IPS-18c (cell line): ENCODE data around the gene ATP1A2.
A peak's percentile ranks its signal among the peaks of the same experiment; 100 is the strongest.
"Not testable (repeated sequence)": the region's sequence is repeated elsewhere in the genome, so short reads cannot be mapped to it uniquely, and the experiment has no call there.

Experiments used
- H3K4me3 ChIP-seq: 2 replicates; pipeline ENCODE4 v1.7.0; 2013; ENCODE audit warnings: low read depth, mild to moderate bottlenecking, low read length, moderate library complexity; ENCODE audit not compliant: insufficient read depth
- H3K9me3 ChIP-seq: one replicate; pipeline ENCODE4 v1.6.1; 2013; ENCODE audit warnings: mild to moderate bottlenecking, low read length, moderate library complexity; ENCODE audit not compliant: control insufficient read depth, insufficient read depth

ATP1A2 gene

DNA sequence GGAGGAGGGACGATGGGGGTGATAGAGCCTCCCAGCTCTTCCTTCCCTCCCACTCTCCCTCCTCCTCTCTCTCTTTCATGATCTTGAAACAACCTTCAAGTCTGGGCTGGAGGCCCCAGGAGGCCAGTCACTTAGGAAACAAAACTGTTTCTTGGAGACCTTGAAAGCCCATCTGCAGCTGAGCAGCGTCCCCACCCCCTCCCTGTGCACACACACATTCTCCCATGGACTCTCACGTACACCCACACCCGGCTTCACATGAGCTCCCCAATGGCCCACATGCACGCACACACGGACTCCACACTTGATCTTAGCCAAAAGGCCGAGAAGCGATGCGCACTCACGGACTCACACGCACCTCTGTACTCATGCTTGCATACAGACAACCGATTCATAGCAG is 3.2 kb upstream of the ATP1A2 start:
- H3K9me3 ChIP-seq, result peaks cover 2% of the 10 kb centered on the region
- no peak overlapping the region for H3K4me3 ChIP-seq

DNA sequence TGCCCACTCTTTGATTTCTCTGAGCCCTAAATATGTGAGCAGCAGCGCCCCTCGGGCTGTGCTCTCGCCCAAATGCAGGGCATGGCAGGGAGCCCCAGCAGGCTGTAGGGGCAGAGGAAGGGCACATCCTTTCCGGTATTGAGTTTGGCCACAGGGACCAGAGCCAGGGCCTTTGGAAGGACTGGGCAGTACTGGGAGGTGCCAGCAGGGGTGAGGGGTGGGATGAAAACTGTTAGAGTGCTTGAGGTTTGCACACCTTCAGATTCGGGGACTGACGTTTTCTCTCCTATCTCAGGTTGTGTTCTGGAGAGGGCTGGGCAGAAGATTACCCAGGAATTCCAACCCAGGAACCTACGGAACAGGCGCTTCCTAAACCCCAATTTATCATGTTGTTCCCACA is 2.2 kb upstream of the ATP1A2 start:
- Histone ChIP-seq H3K4me3 (no peak overlapping the region), H3K9me3 (peaks cover 2% of the 10 kb centered on the region)

DNA sequence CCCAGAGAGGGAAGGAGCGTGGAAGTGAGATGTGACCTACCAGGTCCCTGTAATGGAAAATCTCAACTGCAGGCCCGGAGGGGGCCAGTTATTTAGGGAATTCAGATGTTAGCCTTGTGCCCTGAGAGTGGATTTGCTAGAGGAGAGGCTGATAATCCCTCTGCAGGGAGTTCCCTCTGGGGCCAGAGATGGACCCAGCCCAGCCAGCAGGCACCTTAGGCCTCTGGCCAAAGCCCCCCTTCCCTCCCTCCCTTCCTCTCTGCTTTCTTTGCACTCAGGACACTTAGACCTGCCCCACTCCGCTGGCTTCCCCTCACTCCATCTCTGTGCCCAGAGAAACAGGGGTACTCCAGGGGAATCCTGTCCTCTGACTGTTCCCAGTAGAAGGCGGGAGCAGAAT is 1.5 kb upstream of the ATP1A2 start:
- peaks cover 2% of the 10 kb centered on the region for H3K9me3 ChIP-seq

DNA sequence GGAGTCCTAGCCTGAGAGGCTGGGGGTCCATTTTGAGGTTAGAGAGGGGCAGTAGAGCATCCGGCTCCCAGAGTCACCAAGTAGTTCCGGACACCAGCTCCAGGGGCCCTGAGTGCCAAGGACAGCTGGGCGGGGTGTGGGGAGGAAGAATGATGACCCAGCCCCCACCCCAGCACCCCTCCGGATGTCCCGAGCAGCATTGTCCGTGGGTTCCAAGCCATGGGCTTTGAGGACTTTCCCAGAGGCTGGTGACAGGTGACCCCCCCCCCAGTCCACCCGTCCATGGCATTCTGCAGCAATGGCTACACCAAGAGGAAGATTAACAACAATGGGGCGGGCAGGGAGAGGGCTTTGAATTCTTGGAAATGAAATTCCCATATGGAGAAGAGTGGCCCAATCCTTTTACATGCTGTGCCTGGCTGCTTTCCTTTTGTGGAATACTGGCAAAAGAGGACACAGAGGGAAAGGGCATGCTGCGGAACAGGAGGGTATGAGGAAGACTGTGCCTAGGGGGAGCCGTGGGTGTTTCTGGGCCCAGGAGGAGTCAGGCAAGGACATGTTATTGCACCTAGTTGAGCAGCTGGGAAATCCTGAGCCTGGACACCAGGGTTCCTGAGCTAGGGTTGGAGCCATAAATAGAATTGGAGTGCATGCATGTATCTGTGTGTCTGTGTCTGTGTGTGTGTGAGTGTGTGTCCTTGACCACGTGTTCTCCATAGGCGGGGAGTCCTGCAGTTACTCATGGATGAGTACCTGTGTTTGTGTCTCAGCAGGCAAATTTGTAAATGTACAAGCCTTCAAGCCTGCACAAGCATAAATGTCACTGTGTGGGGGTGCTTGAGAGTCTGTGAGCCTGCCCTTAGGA is 956 bp downstream of the ATP1A2 start:
- Histone ChIP-seq H3K9me3 (peaks cover 2% of the 10 kb centered on the region), H3K4me3 (peak overlapping the region; percentile 49)

More for the DNA sequence above, 1.5 kb upstream of the ATP1A2 start:
- H3K4me3 ChIP-seq, result no peak overlapping the region

DNA sequence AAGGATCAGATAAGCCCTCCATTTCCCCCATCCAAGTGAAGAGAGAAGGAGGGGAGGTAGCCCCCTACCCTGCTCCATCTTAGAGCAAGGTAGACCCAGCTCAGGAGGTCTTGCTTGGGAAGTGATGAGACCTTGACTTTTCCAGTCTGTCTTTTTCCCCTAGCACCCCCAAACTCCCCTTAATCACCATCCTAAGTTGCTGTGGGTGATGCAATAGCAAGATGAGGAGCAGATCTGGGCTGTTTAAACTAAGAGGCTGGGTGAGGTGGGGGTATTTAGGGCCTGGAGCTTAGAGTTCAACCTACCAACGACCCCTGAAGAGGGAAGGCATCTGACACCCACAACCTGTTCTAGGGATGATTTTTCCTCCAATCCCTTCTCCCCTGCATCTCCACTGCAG is 1.7 kb downstream of the ATP1A2 start:
- Histone ChIP-seq H3K9me3 (peaks cover 2% of the 10 kb centered on the region), H3K4me3 (no peak overlapping the region; the same call in 1 of the 2 replicates)

DNA sequence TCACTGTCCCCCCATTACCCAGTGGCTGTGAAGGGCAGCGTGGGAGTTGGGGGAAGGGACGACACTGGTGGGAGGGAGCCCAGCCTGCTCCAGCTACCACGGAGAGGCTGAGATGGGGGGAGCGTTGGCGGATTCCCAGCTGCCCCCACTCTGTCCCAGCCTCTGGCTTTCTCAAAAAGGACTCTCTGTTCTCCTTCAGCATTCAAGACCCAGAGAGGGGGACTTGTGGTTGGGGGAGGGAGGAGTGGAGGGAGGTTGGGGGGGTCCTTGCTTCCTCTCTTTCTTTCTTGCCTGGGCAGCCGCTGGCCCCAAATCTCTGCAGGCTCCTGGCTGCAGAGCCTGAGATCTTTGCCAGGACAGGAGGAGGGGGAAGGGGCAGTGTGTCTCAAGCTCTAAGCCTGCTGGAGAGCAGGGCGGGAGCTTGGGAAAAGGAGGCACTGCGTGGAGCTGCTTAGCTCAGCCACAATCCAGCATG is 2.2 kb downstream of the ATP1A2 start:
- H3K4me3 ChIP-seq, result no peak overlapping the region; the same call in 1 of the 2 replicates
- peaks cover 2% of the 10 kb centered on the region for H3K9me3 ChIP-seq

DNA sequence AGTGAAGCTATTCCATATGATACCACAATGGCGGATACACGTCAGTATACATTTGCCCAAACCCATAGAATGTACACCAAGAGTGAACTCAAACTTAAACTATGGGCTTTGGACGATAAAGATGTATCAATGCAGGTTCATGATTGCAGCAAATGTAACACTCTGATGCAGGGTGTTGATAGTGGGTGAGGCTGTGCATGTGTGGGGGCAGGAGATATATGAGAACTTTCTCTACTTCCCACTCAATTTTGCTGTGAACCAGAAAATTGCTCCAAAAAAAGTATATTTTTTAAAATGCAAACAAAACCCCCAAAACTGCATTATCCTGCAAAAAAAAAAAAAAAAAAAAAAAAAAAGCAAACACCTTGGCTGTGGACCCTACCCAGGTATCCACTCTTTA is 3.4 kb downstream of the ATP1A2 start:
- Histone ChIP-seq H3K4me3 (no peak overlapping the region), H3K9me3 (peaks cover 2% of the 10 kb centered on the region)

DNA sequence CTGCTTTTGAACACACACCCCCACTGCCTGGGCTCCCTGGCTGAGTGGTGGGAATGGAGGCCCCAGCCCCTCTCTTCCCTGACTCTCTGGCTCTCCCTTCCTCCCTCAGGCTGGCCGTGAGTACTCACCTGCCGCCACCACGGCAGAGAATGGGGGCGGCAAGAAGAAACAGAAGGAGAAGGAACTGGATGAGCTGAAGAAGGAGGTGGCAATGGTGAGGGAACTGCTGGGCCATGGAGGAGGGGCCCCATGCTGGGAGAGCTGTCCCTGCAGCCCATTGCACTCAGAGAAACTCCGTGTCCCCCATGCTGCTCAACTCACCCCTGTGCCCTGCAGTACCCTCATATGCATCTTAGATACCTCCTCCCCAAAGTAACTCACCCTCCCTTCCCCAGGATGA is 5.2 kb downstream of the ATP1A2 start:
- peaks cover 2% of the 10 kb centered on the region for H3K9me3 ChIP-seq
- no peak overlapping the region for H3K4me3 ChIP-seq

DNA sequence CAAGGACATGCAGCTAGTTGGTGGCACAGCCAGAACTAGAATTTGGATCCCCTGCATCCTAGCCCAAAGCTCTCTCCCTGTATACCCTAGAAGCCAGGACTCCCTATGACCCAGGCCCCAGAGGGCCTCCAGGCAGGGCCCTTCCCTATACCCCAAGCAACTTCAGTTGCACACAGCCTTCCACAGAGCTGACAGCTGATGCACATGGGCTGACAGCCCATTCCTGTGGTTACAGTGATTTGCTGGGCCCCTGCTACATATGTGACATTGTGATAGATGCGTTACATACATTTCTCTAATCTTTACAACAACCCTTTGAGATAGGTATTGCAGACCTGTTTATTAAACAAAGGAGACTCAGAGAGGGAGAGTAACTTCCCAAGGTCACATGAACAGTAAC is 5.8 kb downstream of the ATP1A2 start:
- Histone ChIP-seq H3K9me3 (peaks cover 2% of the 10 kb centered on the region), H3K4me3 (no peak overlapping the region)

DNA sequence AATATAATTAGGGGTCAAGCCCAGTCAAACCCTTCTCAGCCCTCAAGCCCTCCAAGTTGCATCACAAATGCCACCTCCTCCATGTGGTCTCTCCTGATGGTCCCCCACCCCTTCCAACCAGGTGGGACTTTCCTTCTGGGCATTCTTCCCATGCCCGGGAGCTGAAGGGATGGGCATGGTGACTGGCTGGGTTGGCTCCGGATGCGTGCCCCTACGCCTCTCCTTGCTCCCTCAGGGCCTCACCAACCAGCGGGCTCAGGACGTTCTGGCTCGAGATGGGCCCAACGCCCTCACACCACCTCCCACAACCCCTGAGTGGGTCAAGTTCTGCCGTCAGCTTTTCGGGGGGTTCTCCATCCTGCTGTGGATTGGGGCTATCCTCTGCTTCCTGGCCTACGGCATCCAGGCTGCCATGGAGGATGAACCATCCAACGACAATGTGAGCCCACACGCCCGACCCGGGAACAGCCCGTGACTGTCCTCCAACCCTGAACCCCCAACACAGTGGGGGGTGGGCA is 7.5 kb downstream of the ATP1A2 start:
- H3K4me3 ChIP-seq, result no peak overlapping the region

DNA sequence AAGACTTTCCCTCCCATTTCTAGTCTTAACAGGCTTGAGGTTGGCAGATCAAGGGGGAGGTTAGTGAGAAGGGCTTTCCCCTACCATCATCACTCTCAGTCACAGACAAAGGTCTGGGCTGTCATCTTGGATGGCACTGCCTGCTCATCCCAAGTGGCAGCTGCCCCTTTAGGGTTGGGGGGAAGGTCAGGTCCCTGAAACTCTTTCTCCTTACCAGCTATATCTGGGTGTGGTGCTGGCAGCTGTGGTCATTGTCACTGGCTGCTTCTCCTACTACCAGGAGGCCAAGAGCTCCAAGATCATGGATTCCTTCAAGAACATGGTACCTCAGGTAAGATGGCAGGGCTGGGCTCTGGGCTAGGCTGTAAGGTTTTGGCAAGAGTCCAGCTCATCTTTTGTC is 8.2 kb downstream of the ATP1A2 start:
- no peaks in the 10 kb centered on the region for H3K9me3 ChIP-seq
- H3K4me3 ChIP-seq, result no peak overlapping the region

More for the DNA sequence above, 7.5 kb downstream of the ATP1A2 start:
- no peaks in the 10 kb centered on the region for H3K9me3 ChIP-seq

DNA sequence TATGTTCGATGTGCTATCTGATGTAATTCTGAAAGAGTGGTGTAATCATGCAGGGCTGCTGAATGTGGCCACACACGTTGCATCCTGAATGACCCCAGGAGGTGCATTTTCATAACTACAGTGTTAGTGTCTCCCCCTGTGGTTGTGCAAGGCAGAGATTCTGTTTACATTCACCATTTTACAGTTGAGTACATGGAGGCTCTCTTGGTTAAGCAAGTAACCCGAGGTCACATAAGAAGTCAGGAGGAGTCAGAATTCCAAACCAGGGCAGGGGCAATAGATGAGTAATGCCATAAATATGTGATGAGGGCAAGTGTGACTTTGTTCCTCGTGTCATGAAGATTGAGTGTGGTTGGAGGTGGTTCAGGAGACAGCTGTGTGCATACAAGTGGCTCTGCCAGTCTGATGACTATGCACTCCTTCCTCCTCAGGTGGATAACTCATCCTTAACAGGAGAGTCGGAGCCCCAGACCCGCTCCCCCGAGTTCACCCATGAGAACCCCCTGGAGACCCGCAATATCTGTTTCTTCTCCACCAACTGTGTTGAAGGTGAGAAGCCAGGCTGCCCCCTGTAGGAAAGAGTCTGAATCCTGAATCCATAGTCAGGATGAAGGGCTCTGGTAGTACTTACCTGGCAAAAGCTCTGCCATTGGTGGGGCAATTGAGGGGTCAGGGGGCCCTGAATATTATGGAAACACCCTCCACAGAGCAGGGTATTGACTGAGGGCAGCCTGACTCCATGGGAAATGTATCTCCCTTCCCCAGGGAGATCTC is 9.3 kb downstream of the ATP1A2 start:
- Histone ChIP-seq H3K4me3 (no peak overlapping the region), H3K9me3 (no peaks in the 10 kb centered on the region)

DNA sequence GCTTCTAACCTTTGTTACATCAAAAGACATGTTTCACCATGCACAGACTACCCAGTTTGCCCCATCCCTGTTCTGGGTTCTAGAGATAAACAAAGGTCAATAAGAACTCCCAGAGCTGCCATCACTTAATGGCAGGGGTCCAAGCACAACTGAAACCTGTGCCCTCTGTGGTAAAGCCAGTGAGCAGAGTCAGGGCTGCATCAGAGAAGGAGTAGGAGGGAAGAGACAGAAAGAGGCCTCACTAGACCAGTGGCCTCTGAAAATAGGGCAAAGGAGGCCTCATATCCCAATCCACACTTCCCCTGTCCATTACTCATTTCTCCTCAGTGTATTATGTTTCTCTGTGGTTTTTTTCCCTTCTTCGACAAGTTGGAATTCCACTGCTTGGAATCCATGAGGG is 10.2 kb downstream of the ATP1A2 start:
- no peak overlapping the region for H3K4me3 ChIP-seq
- H3K9me3 ChIP-seq, result no peaks in the 10 kb centered on the region

DNA sequence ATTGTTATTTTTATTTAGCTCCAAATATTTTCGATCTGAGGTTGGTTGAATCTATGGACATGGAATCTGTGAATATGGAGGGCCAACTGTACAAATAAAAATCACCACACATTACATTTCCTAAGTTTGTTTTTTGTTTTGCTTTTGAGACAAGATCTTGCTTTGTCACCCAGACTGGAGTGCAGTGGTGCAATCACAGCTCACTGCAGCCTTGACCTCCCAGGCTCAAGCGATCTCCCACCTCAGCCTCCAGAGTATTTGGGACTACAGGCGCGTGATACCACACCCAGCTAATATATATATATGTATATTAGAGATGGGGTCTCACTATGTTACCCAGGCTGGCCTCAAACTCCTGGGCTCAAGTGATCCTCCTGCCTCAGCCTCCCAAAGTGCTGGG is 10.8 kb downstream of the ATP1A2 start:
- H3K4me3 ChIP-seq, H3K9me3 ChIP-seq: not testable (repeated sequence)

DNA sequence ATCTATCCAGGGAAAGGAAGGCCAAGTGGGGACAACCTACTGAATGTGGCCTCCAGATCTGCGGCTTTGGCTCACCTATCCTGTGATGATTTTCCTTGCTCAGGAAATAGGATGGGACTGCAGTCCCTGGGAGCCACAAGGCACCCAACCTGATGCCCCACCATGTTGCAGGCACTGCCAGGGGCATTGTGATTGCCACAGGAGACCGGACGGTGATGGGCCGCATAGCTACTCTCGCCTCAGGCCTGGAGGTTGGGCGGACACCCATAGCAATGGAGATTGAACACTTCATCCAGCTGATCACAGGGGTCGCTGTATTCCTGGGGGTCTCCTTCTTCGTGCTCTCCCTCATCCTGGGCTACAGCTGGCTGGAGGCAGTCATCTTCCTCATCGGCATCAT is 11.8 kb downstream of the ATP1A2 start:
- H3K4me3 ChIP-seq, result no peak overlapping the region
- H3K9me3 ChIP-seq, result no peaks in the 10 kb centered on the region

DNA sequence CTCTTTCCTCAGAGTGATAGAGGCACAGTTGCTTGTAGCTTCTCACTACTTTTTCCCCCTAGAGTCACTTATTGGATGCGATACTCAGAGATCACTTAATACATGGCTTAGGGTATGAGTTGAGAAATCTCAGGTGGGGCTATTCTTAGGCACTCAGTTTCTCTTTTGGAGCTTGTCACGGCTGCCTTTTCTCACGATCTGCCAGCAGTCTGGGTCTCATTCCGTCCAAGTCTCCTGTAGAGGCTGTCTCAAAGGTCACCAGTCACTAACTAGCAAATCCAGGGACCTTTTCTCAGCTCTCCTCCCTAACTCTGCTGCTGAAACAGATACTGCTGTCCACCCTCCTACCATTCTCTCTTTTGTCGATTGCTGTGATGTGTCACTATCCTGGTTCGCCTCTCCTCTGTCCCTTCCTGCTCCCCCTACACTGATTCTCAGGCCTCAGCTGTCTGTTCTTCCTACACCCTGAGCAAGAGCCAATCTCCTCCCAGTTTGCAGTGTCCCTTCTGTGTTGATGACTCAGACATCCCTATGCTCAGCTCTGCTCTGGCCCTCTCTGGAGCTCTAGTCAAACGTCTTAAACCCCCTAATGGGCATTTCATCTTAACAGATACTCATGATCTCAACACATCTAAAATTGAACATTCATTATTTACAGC is 12.4 kb downstream of the ATP1A2 start:
- H3K4me3 ChIP-seq, result no peak overlapping the region
- H3K9me3 ChIP-seq, result no peaks in the 10 kb centered on the region

DNA sequence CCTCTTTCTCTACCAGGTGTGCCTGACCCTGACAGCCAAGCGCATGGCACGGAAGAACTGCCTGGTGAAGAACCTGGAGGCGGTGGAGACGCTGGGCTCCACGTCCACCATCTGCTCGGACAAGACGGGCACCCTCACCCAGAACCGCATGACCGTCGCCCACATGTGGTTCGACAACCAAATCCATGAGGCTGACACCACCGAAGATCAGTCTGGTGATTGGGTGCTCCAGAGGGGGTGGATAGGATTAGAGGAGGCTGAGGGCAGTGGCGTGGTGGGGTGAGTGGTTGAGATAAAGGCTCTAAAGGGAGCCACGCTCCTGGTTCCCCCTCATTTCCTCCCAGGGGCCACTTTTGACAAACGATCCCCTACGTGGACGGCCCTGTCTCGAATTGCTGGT is 13.1 kb downstream of the ATP1A2 start:
- no peak overlapping the region for H3K4me3 ChIP-seq
- no peaks in the 10 kb centered on the region for H3K9me3 ChIP-seq
